Uterus (tissue), 4 donors: ENCODE results near the gene LSAMP. TPM values are rescaled to one million over a fixed set of nuclear protein-coding genes. Genes with fewer than 3 reads are reported as not detected.

Experiments used
- DNase-seq, 2 donors: peaks; one replicate each; pipeline ENCODE4 v3.0.0-alpha.2; 2019 to 2020
- H3K27ac ChIP-seq, 2 donors: fragments of 200-600 bp; sonication (generic); 1 replicate in 1 of 2; 2 replicates in 1 of 2; pipeline ENCODE4 v1.5.1; 2016 to 2018
- H3K27me3 ChIP-seq, 2 donors: fragments of 200-600 bp; sonication (generic); one replicate each; pipeline ENCODE4 v1.5.1; 2018 to 2019; ENCODE audit warnings: control low read depth in 1 of 2
- H3K36me3 ChIP-seq, 2 donors: fragments of 200-600 bp; sonication (generic); one replicate each; pipeline ENCODE4 v1.5.1; 2019; ENCODE audit warnings: control low read depth in 1 of 2
- H3K4me1 ChIP-seq, 2 donors: fragments of 200-600 bp; sonication (generic); one replicate each; pipeline ENCODE4 v1.5.1; 2018 to 2019; ENCODE audit warnings: control low read depth in 1 of 2
- H3K4me3 ChIP-seq, 2 donors: fragments of 200-600 bp; sonication (generic); 1 replicate in 1 of 2; 2 replicates in 1 of 2; pipeline ENCODE4 v1.5.1; 2018 to 2019; ENCODE audit warnings: mild to moderate bottlenecking in 1 of 2
- H3K9me3 ChIP-seq, 2 donors: fragments of 200-600 bp; sonication (generic); one replicate each; pipeline ENCODE4 v1.5.1; 2019; ENCODE audit warnings: control low read depth in 1 of 2
- POLR2A ChIP-seq, 2 donors: fragments of 450-650 bp; IDR thresholded peaks; one replicate each; pipeline ENCODE4 v1.6.1; 2016; ENCODE audit warnings: antibody characterized with exemption in 2 of 2, mild to moderate bottlenecking in 1 of 2, moderate library complexity in 1 of 2
- intact Hi-C: fragments of 100-400 bp; cut with DNase I; formaldehyde crosslinking; loops from one replicate; pipeline ENCODE4 v1.15.1; 2023; ENCODE audit warnings: low total_unique reads
- total RNA-seq, 4 donors: library from RNA; depleted of rRNA in 3 of 4; stranded (reverse); fragments of >200 nt in 3 of 4; gene quantifications; one replicate each; pipeline versions ENCODE4 v1.1.0 to v1.2.4, GENCODE V29; 2014 to 2023
- TF ChIP-seq, protein P1 (sequence below), 4 experiments: fragments of 200-600 bp in 2 of 4; fragments of 450-650 bp in 2 of 4; sonication (generic) in 2 of 4; IDR thresholded peaks; one replicate each; pipeline ENCODE4 v1.5.1; 2016 to 2019; ENCODE audit warnings: antibody characterized with exemption in 4 of 4, mild to moderate bottlenecking in 2 of 4, moderate library complexity in 1 of 4
- donor health status: DM: yes; HTN: yes; CAD: no.

Gene LSAMP
- total RNA-seq, 4 donors from 2014 or later: 0.26 to 25.8 (median 1.8) TPM

- intact Hi-C loops: no loop called here
- Histone ChIP-seq H3K4me1 (no peaks in the 10 kb centered on the region), H3K4me3 (no peak overlapping the region), H3K9me3 (no peaks in the 10 kb centered on the region), H3K27ac (no peak overlapping the region), H3K36me3 (no peaks in the 10 kb centered on the region), H3K27me3 (no peaks in the 10 kb centered on the region)
- TF ChIP-seq, protein P1, sequence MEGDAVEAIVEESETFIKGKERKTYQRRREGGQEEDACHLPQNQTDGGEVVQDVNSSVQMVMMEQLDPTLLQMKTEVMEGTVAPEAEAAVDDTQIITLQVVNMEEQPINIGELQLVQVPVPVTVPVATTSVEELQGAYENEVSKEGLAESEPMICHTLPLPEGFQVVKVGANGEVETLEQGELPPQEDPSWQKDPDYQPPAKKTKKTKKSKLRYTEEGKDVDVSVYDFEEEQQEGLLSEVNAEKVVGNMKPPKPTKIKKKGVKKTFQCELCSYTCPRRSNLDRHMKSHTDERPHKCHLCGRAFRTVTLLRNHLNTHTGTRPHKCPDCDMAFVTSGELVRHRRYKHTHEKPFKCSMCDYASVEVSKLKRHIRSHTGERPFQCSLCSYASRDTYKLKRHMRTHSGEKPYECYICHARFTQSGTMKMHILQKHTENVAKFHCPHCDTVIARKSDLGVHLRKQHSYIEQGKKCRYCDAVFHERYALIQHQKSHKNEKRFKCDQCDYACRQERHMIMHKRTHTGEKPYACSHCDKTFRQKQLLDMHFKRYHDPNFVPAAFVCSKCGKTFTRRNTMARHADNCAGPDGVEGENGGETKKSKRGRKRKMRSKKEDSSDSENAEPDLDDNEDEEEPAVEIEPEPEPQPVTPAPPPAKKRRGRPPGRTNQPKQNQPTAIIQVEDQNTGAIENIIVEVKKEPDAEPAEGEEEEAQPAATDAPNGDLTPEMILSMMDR (IDR thresholded peaks at IDR 0.05): no peak
- DNase-seq: no peak
Measured at GRCh38 chr3:116474032-116474780, 28.9 kb upstream of the LSAMP start.

- Histone ChIP-seq H3K36me3 (no peaks in the 10 kb centered on the region), H3K4me3 (no peak overlapping the region), H3K4me1 (no peaks in the 10 kb centered on the region), H3K27me3 (no peaks in the 10 kb centered on the region), H3K9me3 (no peaks in the 10 kb centered on the region), H3K27ac (no peak overlapping the region)
- DNase-seq: no peak
- intact Hi-C loops: no loop called here
- TF ChIP-seq, protein P1 (IDR thresholded peaks at IDR 0.05): no peak
- no peak for TF ChIP-seq POLR2A (IDR thresholded peaks at IDR 0.05)
Measured at GRCh38 chr3:116473602-116474001, 28.3 kb upstream of the LSAMP start.

- Histone ChIP-seq H3K4me3 (no peak overlapping the region), H3K9me3 (no peaks in the 10 kb centered on the region), H3K4me1 (no peaks in the 10 kb centered on the region), H3K27ac (no peak overlapping the region), H3K27me3 (no peaks in the 10 kb centered on the region), H3K36me3 (no peaks in the 10 kb centered on the region)
- DNase-seq: no peak
- TF ChIP-seq, protein P1 (IDR thresholded peaks at IDR 0.05): no peak
- no peak for TF ChIP-seq POLR2A (IDR thresholded peaks at IDR 0.05)
- intact Hi-C loops: no loop called here
Measured at GRCh38 chr3:116470605-116471197, 25.4 kb upstream of the LSAMP start.

GRCh38 chr3:116469546-116469945, 24.3 kb upstream of the LSAMP start:
- TF ChIP-seq, protein P1 (IDR thresholded peaks at IDR 0.05): no peak
- intact Hi-C loops: no loop called here

GRCh38 chr3:116464276-116464798, 19.1 kb upstream of the LSAMP start:
- Histone ChIP-seq H3K9me3 (no peaks in the 10 kb centered on the region), H3K4me3 (no peak overlapping the region), H3K4me1 (no peaks in the 10 kb centered on the region), H3K36me3 (no peaks in the 10 kb centered on the region), H3K27ac (no peak overlapping the region), H3K27me3 (no peaks in the 10 kb centered on the region)
- no peak for DNase-seq
- TF ChIP-seq, protein P1 (IDR thresholded peaks at IDR 0.05): no peak
- TF ChIP-seq POLR2A (IDR thresholded peaks at IDR 0.05): no peak
- intact Hi-C loops: no loop called here

More at GRCh38 chr3:116469546-116469945, 24.3 kb upstream of the LSAMP start:
- Histone ChIP-seq H3K4me1 (no peaks in the 10 kb centered on the region), H3K4me3 (no peak overlapping the region), H3K36me3 (no peaks in the 10 kb centered on the region), H3K27ac (no peak overlapping the region), H3K27me3 (no peaks in the 10 kb centered on the region), H3K9me3 (no peaks in the 10 kb centered on the region)
- DNase-seq: no peak
